Measurements from ENCODE around the gene PRCP.

PRCP gene

DNA sequence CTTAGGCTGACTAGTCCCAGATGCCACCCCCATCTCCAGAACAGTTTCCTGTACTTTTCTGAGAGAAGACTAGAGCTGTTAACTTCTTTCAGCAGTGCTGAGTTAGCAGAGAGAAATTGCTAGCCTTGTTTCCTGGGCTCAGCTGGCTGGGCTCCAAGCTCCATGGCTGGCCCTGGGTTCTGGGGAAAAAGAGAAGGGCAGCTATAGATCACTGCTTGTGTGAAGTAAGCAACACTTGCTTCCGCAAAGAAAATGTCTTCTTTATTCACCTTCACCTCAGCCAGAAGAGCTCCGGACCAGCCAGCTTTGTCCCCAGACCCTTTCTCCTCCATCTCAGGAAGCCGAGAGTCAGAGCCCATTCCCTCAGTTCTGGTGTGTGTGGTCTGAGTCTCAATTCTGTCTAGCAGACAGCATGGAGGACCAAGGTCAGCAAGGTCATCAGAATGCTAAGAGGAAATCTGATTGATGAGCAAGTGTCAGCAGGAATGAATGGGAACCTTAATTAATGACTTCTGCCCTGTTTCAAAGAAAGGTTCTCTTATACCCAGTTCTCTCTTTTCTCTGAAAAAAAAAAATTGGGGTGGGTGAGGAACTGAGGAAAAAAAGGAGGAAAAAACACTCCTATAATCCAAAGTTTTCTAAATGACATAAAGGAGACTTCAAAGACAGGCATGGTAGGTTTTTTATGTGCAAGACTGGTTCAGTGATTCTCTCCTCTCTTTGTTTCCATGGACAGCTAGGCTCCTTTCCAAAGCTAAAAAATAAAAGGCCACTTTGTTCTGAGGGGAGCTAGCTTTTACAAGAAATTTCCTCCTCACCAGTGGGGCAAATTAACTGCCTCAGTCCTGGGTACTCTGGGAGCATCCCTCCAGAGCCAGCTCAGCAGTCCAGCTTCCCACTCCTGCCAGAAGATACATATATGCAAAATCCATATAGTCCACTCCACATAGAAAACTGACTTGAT, 103.0 kb downstream of the PRCP start:
- ChIA-PET POLR2A (ENCODE audit: low non-redundant PET) (no interaction called here), CTCF (no interaction called here)
- no peak overlapping the region for H3K27ac ChIP-seq
- DNase-seq (ENCODE audit: low spot score): no peak
- TF ChIP-seq, protein P1, sequence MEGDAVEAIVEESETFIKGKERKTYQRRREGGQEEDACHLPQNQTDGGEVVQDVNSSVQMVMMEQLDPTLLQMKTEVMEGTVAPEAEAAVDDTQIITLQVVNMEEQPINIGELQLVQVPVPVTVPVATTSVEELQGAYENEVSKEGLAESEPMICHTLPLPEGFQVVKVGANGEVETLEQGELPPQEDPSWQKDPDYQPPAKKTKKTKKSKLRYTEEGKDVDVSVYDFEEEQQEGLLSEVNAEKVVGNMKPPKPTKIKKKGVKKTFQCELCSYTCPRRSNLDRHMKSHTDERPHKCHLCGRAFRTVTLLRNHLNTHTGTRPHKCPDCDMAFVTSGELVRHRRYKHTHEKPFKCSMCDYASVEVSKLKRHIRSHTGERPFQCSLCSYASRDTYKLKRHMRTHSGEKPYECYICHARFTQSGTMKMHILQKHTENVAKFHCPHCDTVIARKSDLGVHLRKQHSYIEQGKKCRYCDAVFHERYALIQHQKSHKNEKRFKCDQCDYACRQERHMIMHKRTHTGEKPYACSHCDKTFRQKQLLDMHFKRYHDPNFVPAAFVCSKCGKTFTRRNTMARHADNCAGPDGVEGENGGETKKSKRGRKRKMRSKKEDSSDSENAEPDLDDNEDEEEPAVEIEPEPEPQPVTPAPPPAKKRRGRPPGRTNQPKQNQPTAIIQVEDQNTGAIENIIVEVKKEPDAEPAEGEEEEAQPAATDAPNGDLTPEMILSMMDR (conservative IDR thresholded peaks at IDR 0.05; ENCODE audit: low read depth): no peak

DNA sequence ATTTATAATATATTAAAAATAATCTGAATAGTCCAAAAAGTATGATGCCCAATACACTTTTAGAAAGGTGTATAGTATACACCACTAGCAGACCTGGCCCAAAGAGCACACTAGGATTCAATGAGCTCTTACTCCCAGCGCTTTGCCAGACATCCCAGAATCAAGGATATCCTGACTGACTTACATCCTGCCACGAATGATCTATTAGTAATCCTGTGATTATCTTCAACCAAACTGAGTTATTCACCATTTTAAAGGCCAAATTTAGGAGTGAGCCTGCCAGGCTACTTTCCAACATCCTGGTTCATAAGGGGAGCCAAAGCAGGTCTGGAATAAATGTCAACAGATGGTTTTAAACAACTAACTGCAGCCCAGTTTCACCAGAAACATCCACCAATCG, 105.7 kb downstream of the PRCP start:
- no peak for DNase-seq (ENCODE audit: low spot score)
- ChIA-PET CTCF (interaction anchor here (0.7 kb wide), 1 partner anchor 19 kb away, joined by 3 read pairs; no protein-coding TSS in a partner anchor), POLR2A (ENCODE audit: low non-redundant PET) (no interaction called here)
- no peak overlapping the region for H3K27ac ChIP-seq
- TF ChIP-seq, protein P1 (conservative IDR thresholded peaks at IDR 0.05; ENCODE audit: low read depth): no peak

DNA sequence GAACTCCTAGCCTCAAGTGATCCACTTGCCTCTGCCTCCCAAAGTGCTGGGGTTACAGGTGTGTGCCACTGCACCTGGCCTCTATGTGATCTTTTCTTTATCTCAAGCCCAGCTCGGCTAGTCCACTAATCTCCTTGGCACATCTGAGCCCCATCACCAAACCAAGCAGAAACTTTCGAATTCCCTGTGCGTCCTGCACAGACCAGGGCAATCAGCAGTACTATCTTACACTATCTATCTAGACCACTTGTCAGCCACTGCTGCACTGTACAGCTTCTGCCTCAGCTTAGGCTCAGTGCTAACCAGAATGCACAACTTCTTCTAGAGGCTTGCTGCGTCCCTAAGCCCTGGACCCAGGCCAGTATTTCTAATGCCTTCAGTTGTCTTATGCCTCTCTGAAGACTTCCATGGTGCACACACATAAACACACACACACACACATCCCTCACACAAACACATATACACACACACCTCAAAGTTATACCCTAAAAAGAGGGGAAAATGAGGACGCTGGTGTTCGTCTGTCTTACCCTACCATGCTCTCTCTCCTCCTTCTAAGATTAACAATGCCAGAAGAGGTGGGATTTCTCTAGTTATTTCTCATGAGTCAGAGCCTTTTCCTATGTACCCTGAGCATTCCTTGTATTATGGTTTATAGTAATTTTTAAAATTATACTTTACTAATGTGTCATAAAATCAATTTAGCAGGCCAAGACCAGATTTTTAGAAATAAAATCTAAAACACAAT, 107.2 kb downstream of the PRCP start:
- no peak for DNase-seq (ENCODE audit: low spot score)
- H3K27ac ChIP-seq: no peak overlapping the region
- CTCF ChIA-PET: no interaction called here
- TF ChIP-seq, protein P1 (conservative IDR thresholded peaks at IDR 0.05; ENCODE audit: low read depth): no peak
- POLR2A ChIA-PET (ENCODE audit: low non-redundant PET): no interaction called here

DNA sequence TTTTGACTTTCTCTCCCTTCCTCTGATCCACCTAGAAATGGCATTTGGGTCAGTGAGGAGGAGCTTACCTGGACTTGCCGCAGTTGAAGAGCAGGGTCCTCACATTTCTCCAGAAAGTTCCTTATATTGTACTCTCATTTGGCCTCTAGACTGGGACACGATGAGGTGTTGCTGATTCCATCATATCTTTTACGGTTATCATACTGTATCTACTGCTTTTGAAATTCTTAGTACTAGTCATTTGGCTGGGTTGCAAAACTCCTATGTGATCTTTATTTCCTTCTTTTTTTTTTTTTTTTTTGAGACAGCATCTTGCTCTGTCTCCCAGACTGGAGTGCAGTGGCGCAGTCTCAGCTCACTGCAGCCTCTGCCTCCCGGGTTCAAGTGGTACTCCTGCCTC, 107.9 kb downstream of the PRCP start:
- POLR2A ChIA-PET (ENCODE audit: low non-redundant PET): no interaction called here
- CTCF ChIA-PET: no interaction called here

DNA sequence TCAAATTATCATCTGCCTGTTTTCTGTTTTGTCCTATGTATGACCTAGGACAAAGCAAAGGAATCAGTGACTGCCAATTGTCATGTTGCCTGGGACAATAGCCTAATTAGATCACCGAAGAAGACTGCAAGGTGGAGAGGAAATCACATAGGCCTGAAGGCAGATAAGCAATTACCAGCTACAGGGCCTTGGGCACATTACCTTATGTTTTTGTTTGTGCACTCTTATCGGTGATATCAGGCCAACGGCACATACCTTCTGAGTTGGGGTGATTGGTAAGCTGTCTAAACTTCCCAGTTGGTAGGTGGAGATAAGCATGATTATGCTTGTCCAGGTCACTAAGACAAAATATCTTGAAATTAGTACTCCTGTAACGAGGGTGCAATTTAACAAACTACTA, 108.5 kb downstream of the PRCP start:
- TF ChIP-seq, protein P1 (conservative IDR thresholded peaks at IDR 0.05; ENCODE audit: low read depth): no peak
- POLR2A ChIA-PET (ENCODE audit: low non-redundant PET): no interaction called here
- H3K27ac ChIP-seq: no peak overlapping the region
- CTCF ChIA-PET: no interaction called here
- no peak for DNase-seq (ENCODE audit: low spot score)

More for the DNA sequence above, 107.9 kb downstream of the PRCP start:
- no peak for DNase-seq (ENCODE audit: low spot score)
- TF ChIP-seq, protein P1 (conservative IDR thresholded peaks at IDR 0.05; ENCODE audit: low read depth): no peak
- H3K27ac ChIP-seq: no peak overlapping the region

DNA sequence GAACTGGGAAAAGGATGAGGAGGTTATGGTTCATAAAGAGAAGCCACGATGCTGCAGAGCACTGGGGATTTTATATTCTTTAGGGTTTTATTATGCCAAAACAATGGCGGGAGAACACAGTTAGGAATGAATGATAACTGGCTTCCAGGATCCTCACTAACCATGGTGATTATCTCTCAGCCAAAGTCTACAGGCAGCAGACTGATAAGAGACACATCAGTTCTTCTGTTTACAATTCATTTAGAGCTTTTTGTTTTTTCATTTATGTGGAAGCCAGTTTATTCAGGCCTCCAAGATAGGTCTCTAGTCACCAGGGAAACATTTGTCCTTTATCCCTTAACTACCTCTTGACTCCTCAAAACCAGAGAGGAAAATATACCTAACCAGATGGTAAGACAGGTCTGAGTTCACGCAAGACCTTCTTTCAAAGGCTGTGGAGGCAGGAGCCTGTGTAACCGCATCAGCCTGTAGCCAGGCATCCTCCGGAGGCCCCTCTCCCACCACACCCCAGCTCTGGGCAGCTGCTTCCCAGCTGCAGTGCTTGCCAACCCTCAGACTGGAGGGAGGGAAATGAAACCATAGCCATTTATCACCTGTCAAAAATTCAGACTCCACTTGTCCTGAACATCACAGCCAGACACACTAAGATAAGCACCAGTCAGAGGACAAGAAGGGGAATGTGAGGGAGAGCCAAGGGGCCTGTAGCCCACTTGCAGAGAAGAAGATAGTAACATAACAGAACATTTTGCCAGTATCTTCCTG, 109.3 kb downstream of the PRCP start:
- CTCF ChIA-PET: no interaction called here
- no peak overlapping the region for H3K27ac ChIP-seq
- TF ChIP-seq, protein P1 (conservative IDR thresholded peaks at IDR 0.05; ENCODE audit: low read depth): no peak
- DNase-seq (ENCODE audit: low spot score): no peak
- POLR2A ChIA-PET (ENCODE audit: low non-redundant PET): no interaction called here

Data from RWPE1 (cell line).